HG03108 (cell line): ENCODE results near the gene RAB3C.

ENCODE experiments used
- ATAC-seq: cut with Tn5 transposase; IDR thresholded peaks from one replicate; pipeline ENCODE4 v1.9.1; 2021; ENCODE audit warnings: moderate library complexity; ENCODE audit not compliant: unreplicated experiment

Gene RAB3C

GRCh38 chr5:58860680-58861079, 277.8 kb downstream of the RAB3C start:
- no peak for ATAC-seq

- ATAC-seq = no peak
Observed at GRCh38 chr5:58868931-58869330, 286.1 kb downstream of the RAB3C start.

- no peak for ATAC-seq
Observed at GRCh38 chr5:58871648-58872242, 288.9 kb downstream of the RAB3C start.

GRCh38 chr5:58872670-58873273, 289.9 kb downstream of the RAB3C start:
- ATAC-seq = no peak

GRCh38 chr5:58875599-58875998, 292.7 kb downstream of the RAB3C start:
- no peak for ATAC-seq

GRCh38 chr5:58885260-58885659, 302.4 kb downstream of the RAB3C start:
- peak; percentile 64 for ATAC-seq

- peak; percentile 60 for ATAC-seq
Observed at GRCh38 chr5:58886315-58887207, 303.7 kb downstream of the RAB3C start.

GRCh38 chr5:58887311-58887710, 304.4 kb downstream of the RAB3C start:
- no peak for ATAC-seq

- ATAC-seq = no peak
Observed at GRCh38 chr5:58887721-58888409, 305.0 kb downstream of the RAB3C start.

GRCh38 chr5:58890265-58890664, 307.4 kb downstream of the RAB3C start:
- ATAC-seq = no peak

- no peak for ATAC-seq
Observed at GRCh38 chr5:58890701-58891085, 307.8 kb downstream of the RAB3C start.

- ATAC-seq = peak; percentile 41
Observed at GRCh38 chr5:58891086-58891970, 308.5 kb downstream of the RAB3C start.

- ATAC-seq = no peak
Observed at GRCh38 chr5:58891971-58892343, 309.1 kb downstream of the RAB3C start.

GRCh38 chr5:58893551-58893950, 310.7 kb downstream of the RAB3C start:
- ATAC-seq = no peak

- ATAC-seq = no peak
Observed at GRCh38 chr5:58898006-58898405, 315.1 kb downstream of the RAB3C start.

- no peak for ATAC-seq
Observed at GRCh38 chr5:58898538-58898937, 315.7 kb downstream of the RAB3C start.

- no peak for ATAC-seq
Observed at GRCh38 chr5:58901271-58901670, 318.4 kb downstream of the RAB3C start.

- ATAC-seq = no peak
Observed at GRCh38 chr5:58902305-58902704, 319.4 kb downstream of the RAB3C start.

- no peak for ATAC-seq
Observed at GRCh38 chr5:58902765-58903164, 319.9 kb downstream of the RAB3C start.

GRCh38 chr5:58904737-58905136, 321.9 kb downstream of the RAB3C start:
- no peak for ATAC-seq
